HG03575 (cell line): ENCODE results near the gene ALG14.
"Not testable (repeated sequence)": the region's sequence is repeated elsewhere in the genome, so short reads cannot be mapped to it uniquely, and the experiment has no call there.

Experiments
- ATAC-seq: cut with Tn5 transposase; IDR thresholded peaks from one replicate; pipeline ENCODE4 v1.9.1; 2021; ENCODE audit not compliant: unreplicated experiment, insufficient number of reproducible peaks, low FRiP score; ENCODE audit errors: extremely low read depth

The ALG14 gene

GRCh38 chr1:95072532-95073419 lies at the start of gene ALG14:
ALG14 (minus strand) TSS chr1:95072951; CDS start chr1:95072898, 53 bp downstream.
- ATAC-seq: peak; percentile 93

GRCh38 chr1:95122151-95122697 lies 49.5 kb upstream of the ALG14 start:
- no peak for ATAC-seq

- no peak for ATAC-seq
Observed at GRCh38 chr1:95119273-95119672, 46.5 kb upstream of the ALG14 start.

- no peak for ATAC-seq
Observed at GRCh38 chr1:95118710-95119109, 46.0 kb upstream of the ALG14 start.

GRCh38 chr1:95118067-95118499 lies 45.3 kb upstream of the ALG14 start:
- no peak for ATAC-seq

- ATAC-seq: no peak
Observed at GRCh38 chr1:95117207-95118066, 44.7 kb upstream of the ALG14 start, which contains the start of gene TLCD4. TLCD4 (plus strand) TSS chr1:95117355; CDS start chr1:95143902, 26,547 bp downstream.

GRCh38 chr1:95116580-95117206 lies 43.9 kb upstream of the ALG14 start:
- ATAC-seq: no peak

GRCh38 chr1:95115708-95116137 lies 43.0 kb upstream of the ALG14 start:
- ATAC-seq: no peak

GRCh38 chr1:95113684-95114083 lies 40.9 kb upstream of the ALG14 start:
- ATAC-seq: no peak

GRCh38 chr1:95111014-95111413 lies 38.3 kb upstream of the ALG14 start:
- no peak for ATAC-seq

- no peak for ATAC-seq
Observed at GRCh38 chr1:95108792-95109191, 36.0 kb upstream of the ALG14 start.

GRCh38 chr1:95098196-95098595 lies 25.4 kb upstream of the ALG14 start:
- no peak for ATAC-seq

- ATAC-seq: no peak
Observed at GRCh38 chr1:95097426-95097825, 24.7 kb upstream of the ALG14 start.

GRCh38 chr1:95096218-95096841 lies 23.6 kb upstream of the ALG14 start:
- ATAC-seq: no peak

- peak; percentile 76 for ATAC-seq
Observed at GRCh38 chr1:95095833-95096217, 23.1 kb upstream of the ALG14 start.

- no peak for ATAC-seq
Observed at GRCh38 chr1:95094923-95095322, 22.2 kb upstream of the ALG14 start.

GRCh38 chr1:95093296-95093695 lies 20.5 kb upstream of the ALG14 start:
- no peak for ATAC-seq

GRCh38 chr1:95092891-95093290 lies 20.1 kb upstream of the ALG14 start:
- ATAC-seq: not testable (repeated sequence)

- ATAC-seq: not testable (repeated sequence)
Observed at GRCh38 chr1:95091290-95091689, 18.5 kb upstream of the ALG14 start.
